Neural progenitor cell (in vitro differentiated cells): ENCODE measurements around the gene DDX56.

Source experiments
- EZH2 ChIP-seq: fragments of 200-600 bp; sonication (generic); IDR thresholded peaks from 2 replicates; pipeline ENCODE4 v1.6.1; 2017; ENCODE audit warnings: antibody characterized with exemption, mild to moderate bottlenecking, moderate library complexity
- EZH2phosphoT487 ChIP-seq: fragments of 200-600 bp; sonication (generic); IDR thresholded peaks from 2 replicates; pipeline ENCODE4 v1.6.1; 2017; ENCODE audit warnings: antibody characterized with exemption
- TF ChIP-seq, protein P1 (sequence below): fragments of 200-600 bp; sonication (generic); IDR thresholded peaks from 2 replicates; pipeline ENCODE4 v1.5.1; 2017; ENCODE audit warnings: antibody characterized with exemption, mild to moderate bottlenecking

DNA sequence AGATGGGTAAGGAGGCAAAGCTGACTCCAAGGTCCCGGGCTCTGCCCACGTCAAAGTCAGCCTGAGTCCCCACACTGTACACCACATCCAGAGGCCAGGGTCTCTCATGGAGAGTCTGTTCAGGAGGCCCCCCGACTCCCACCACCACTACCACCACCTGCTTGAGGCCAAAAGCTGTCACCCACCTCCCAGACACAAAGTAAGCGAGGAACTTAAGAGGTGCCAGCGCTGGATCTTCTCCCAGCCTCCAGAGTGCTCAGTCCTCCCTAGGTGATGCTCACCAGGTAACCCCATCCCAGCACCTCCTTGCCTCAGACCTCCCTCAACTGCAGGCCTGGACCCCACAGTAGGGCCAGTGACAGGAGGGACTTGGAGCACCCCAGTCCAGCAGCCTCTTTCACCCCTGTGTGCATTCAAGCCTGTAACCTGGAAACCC, 33.1 kb downstream of the DDX56 start:
- TF ChIP-seq, protein P1, sequence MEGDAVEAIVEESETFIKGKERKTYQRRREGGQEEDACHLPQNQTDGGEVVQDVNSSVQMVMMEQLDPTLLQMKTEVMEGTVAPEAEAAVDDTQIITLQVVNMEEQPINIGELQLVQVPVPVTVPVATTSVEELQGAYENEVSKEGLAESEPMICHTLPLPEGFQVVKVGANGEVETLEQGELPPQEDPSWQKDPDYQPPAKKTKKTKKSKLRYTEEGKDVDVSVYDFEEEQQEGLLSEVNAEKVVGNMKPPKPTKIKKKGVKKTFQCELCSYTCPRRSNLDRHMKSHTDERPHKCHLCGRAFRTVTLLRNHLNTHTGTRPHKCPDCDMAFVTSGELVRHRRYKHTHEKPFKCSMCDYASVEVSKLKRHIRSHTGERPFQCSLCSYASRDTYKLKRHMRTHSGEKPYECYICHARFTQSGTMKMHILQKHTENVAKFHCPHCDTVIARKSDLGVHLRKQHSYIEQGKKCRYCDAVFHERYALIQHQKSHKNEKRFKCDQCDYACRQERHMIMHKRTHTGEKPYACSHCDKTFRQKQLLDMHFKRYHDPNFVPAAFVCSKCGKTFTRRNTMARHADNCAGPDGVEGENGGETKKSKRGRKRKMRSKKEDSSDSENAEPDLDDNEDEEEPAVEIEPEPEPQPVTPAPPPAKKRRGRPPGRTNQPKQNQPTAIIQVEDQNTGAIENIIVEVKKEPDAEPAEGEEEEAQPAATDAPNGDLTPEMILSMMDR = no peak
- TF ChIP-seq EZH2phosphoT487 = no peak
- TF ChIP-seq EZH2 = no peak
